Thyroid gland (tissue), 4 donors: ENCODE data around the gene ZNF598. TPM values are rescaled to one million over a fixed set of nuclear protein-coding genes. Genes with fewer than 3 reads are reported as not detected.

ENCODE experiments used
- DNase-seq, 2 donors: peaks; one replicate each; pipeline ENCODE4 v3.0.0-alpha.2; 2019
- H3K27ac ChIP-seq, 3 donors: fragments of 200-600 bp; sonication (generic); 1 replicate in 2 of 3; 2 replicates in 1 of 3; pipeline ENCODE4 v1.5.1; 2016 to 2019; ENCODE audit warnings: mild to moderate bottlenecking in 1 of 3, moderate library complexity in 1 of 3
- H3K27me3 ChIP-seq: fragments of 200-600 bp; sonication (generic); one replicate; pipeline ENCODE4 v1.5.1; 2019
- H3K36me3 ChIP-seq, 2 donors: fragments of 200-600 bp; sonication (generic); one replicate each; pipeline ENCODE4 v1.5.1; 2016 to 2019
- H3K4me1 ChIP-seq, 2 donors: fragments of 200-600 bp; sonication (generic); one replicate each; pipeline ENCODE4 v1.5.1; 2017 to 2019
- H3K4me3 ChIP-seq, 3 donors: fragments of 200-600 bp; sonication (generic); replicated peaks in 1 of 3; 1 replicate in 2 of 3; 2 replicates in 1 of 3; pipeline ENCODE4 v1.5.1; 2016; ENCODE audit warnings: mild to moderate bottlenecking in 1 of 3
- H3K9me3 ChIP-seq: fragments of 200-600 bp; sonication (generic); one replicate; pipeline ENCODE4 v1.5.1; 2017
- POLR2A ChIP-seq, 2 donors: fragments of 450-650 bp; IDR thresholded peaks; one replicate each; pipeline ENCODE4 v1.6.1; 2017; ENCODE audit warnings: antibody characterized with exemption in 2 of 2, mild to moderate bottlenecking in 2 of 2, moderate library complexity in 1 of 2
- WGBS, 2 donors: methylation state at CpG; one replicate each; pipeline ENCODE4 v1.1.5; 2017; 5-methylcytosine and 5-hydroxymethylcytosine counted together
- intact Hi-C: fragments of 100-400 bp; cut with DNase I; formaldehyde crosslinking; loops from one replicate; pipeline ENCODE4 v1.15.1; 2023
- total RNA-seq, 4 donors: library from RNA; depleted of rRNA; stranded (reverse); fragments of >200 nt; gene quantifications; one replicate each; pipeline ENCODE4 v1.2.3, GENCODE V29; 2016
- TF ChIP-seq, protein P1 (sequence below), 6 experiments: fragments of 200-600 bp in 3 of 6; fragments of 450-650 bp in 3 of 6; sonication (generic) in 3 of 6; IDR thresholded peaks; one replicate each; pipeline ENCODE4 v1.5.1; 2016 to 2019; ENCODE audit warnings: antibody characterized with exemption in 6 of 6, mild to moderate bottlenecking in 2 of 6, inconsistent platforms in 1 of 6, moderate library complexity in 1 of 6

The ZNF598 gene
- total RNA-seq, 4 donors from 2014 or later, result 19.0 to 38.4 (median 27.4) TPM

DNA sequence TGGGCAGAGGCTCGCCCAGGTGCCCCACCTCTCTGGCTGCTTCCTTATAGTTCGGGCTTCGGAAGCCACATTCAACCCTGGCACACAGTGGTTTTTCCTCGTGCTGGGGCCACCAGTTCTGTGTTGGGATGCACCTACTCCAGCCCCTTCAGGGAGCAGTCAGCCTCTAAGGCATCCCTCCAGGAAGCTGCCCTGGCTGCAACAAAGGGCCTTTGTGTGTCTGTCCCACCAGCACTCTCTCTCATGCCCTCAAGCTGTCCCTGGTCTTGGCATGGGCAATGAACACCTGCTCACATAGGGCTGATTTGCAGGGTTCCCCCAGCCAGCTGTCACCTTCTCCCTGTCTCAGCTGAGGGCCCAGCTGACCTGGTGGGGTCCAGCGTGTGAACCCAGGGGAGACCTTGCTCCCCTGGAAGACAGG, 27.6 kb downstream of the ZNF598 start:
- no peak for TF ChIP-seq POLR2A (IDR thresholded peaks at IDR 0.05)
- TF ChIP-seq, protein P1, sequence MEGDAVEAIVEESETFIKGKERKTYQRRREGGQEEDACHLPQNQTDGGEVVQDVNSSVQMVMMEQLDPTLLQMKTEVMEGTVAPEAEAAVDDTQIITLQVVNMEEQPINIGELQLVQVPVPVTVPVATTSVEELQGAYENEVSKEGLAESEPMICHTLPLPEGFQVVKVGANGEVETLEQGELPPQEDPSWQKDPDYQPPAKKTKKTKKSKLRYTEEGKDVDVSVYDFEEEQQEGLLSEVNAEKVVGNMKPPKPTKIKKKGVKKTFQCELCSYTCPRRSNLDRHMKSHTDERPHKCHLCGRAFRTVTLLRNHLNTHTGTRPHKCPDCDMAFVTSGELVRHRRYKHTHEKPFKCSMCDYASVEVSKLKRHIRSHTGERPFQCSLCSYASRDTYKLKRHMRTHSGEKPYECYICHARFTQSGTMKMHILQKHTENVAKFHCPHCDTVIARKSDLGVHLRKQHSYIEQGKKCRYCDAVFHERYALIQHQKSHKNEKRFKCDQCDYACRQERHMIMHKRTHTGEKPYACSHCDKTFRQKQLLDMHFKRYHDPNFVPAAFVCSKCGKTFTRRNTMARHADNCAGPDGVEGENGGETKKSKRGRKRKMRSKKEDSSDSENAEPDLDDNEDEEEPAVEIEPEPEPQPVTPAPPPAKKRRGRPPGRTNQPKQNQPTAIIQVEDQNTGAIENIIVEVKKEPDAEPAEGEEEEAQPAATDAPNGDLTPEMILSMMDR (IDR thresholded peaks at IDR 0.05), result no peak
- Histone ChIP-seq H3K4me1 (peaks cover 5 to 24% of the 10 kb centered on the region in 2 donors), H3K4me3 (no peak overlapping the region), H3K9me3 (no peaks in the 10 kb centered on the region), H3K27ac (no peak overlapping the region), H3K36me3 (peaks cover 29% of the 10 kb centered on the region in 2 donors), H3K27me3 (peaks cover 13% of the 10 kb centered on the region)
- 60 to 77% methylated on average over 4 to 5 of the region's 5 CpGs for WGBS, 2 donors
- intact Hi-C loops, result no loop called here
- no peak for DNase-seq

DNA sequence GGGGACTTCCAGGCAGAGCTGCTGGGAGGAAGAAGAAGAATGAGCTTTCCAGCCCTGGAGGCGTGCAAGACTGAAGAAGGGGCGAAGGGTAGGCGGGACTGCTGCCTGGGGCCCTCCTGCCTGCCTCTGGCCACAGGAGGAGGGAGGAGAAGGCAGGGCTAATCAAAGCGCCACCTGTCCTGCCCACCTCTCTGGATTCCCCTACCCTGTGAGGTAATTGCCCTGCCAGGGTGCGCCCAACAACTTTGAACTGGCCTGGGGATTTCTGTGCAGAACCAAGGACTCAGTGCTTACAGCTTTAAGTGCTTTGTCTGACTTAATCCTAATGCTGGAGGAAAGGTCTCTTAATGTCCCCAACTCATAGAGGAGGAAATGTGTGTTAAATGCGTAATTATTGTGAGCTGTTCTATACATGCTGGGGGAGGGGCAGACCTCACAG, 28.2 kb downstream of the ZNF598 start, which contains the start of gene NOXO1:
Gene NOXO1, minus strand, starts transcription at position 72 of the 439 bp plus-strand sequence. CDS start 290 bp downstream, outside the sequence.
- TF ChIP-seq, protein P1 (IDR thresholded peaks at IDR 0.05), result no peak
- no peak for TF ChIP-seq POLR2A (IDR thresholded peaks at IDR 0.05)
- Histone ChIP-seq H3K36me3 (peaks cover 32 to 35% of the 10 kb centered on the region in 2 donors), H3K4me1 (peaks cover 5 to 24% of the 10 kb centered on the region in 2 donors), H3K9me3 (no peaks in the 10 kb centered on the region), H3K27me3 (peaks cover 13% of the 10 kb centered on the region), H3K27ac (no peak within 1 kb of the TSS), H3K4me3 (no peak within 1 kb of the TSS)
- intact Hi-C loops, result no loop called here
- DNase-seq, result no peak
- 22 to 24% methylated on average over 5 to 6 of the region's 6 CpGs for WGBS, 2 donors

DNA sequence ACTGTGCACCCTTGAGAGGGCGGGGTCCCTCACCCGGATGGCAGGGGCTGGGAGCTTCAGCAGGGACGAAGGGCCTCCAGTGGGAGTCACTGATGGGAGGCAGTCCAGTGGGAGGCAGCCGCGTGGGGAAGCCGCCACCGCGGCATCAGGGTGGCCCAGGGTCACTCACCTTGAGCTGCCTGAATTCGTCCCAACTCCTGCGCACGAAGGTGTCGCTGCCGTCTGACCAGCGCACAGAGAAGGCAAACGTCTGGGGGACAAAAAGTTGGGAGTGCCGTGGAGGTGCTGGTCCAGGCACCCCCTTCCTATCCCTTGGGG, 28.9 kb downstream of the ZNF598 start:
- Histone ChIP-seq H3K4me1 (peaks cover 5 to 24% of the 10 kb centered on the region in 2 donors), H3K4me3 (no peak overlapping the region), H3K9me3 (no peaks in the 10 kb centered on the region), H3K27ac (no peak overlapping the region), H3K36me3 (peaks cover 32 to 35% of the 10 kb centered on the region in 2 donors), H3K27me3 (peaks cover 13% of the 10 kb centered on the region)
- intact Hi-C loops, result no loop called here
- no peak for DNase-seq
- TF ChIP-seq, protein P1 (IDR thresholded peaks at IDR 0.05), result no peak
- TF ChIP-seq POLR2A (IDR thresholded peaks at IDR 0.05), result no peak
- 19% methylated on average over 13 of the region's 16 CpGs; no CpG with 5 or more reads in 1 of the 2 donors for WGBS, 2 donors

DNA sequence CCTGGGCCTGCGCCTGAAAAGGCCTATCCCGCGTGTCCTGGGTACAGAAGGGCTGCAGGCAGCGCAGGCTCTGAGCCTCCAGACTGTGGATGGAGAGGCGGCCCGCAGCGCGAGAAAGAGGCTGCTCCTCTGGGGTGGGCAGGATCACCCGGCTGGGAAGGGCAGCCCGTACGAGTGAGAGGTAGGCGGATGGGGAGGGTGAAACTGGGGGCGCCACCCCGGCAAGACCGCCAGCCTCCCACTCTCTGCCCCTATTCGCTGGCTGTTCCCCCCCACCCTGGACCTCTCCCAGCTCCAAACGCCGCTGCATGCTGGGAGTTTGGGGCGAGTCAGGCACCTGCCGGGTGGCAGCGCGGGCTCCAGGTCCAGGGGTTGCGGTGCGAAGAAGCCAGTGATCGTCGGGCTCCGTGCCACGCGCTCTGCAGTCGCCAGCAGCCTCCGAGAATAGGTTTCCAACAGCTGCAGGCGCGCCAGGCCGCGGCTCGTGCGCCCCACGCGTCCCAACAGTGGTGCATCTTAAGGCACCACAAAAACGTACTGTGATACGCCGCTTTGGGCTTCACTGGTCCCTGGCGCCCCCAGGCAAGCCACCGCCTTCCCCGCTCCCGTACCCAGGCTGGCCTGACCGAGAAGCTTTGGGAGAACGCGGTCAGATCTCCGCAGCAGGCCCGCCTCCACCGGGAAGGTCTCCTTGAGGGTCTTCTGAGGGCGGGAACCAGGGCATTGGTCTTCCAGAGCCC, 29.4 kb downstream of the ZNF598 start:
- H3K4me3 ChIP-seq, result no peak overlapping the region
- DNase-seq, result no peak
- 2 to 8% methylated on average over 10 to 13 of the region's 53 CpGs for WGBS, 2 donors
- H3K27ac ChIP-seq, result no peak overlapping the region
- H3K27me3 ChIP-seq, result peaks cover 13% of the 10 kb centered on the region
- H3K4me1 ChIP-seq, result peaks cover 5 to 22% of the 10 kb centered on the region in 2 donors
- intact Hi-C loops, result no loop called here
- no peaks in the 10 kb centered on the region for H3K9me3 ChIP-seq
- peaks cover 35 to 38% of the 10 kb centered on the region in 2 donors for H3K36me3 ChIP-seq
- TF ChIP-seq, protein P1 (IDR thresholded peaks at IDR 0.05), result no peak
- no peak for TF ChIP-seq POLR2A (IDR thresholded peaks at IDR 0.05)
